Tibial nerve (tissue), 3 donors: Measurements from ENCODE around the gene RIT1.

Experiments used
- CTCF ChIP-seq, 5 experiments: fragments of 200-600 bp in 3 of 5; fragments of 450-650 bp in 2 of 5; sonication (generic) in 3 of 5; IDR thresholded peaks; one replicate each; pipeline ENCODE4 v1.5.1; 2016 to 2019; ENCODE audit warnings: antibody characterized with exemption in 5 of 5, mild to moderate bottlenecking in 3 of 5, moderate library complexity in 2 of 5
- POLR2A ChIP-seq, 2 donors: fragments of 450-650 bp; IDR thresholded peaks; one replicate each; pipeline ENCODE4 v1.6.1; 2017; ENCODE audit warnings: antibody characterized with exemption in 2 of 2, mild to moderate bottlenecking in 2 of 2, moderate library complexity in 2 of 2

- TF ChIP-seq CTCF (IDR thresholded peaks at IDR 0.05) (no peak), POLR2A (IDR thresholded peaks at IDR 0.05) (no peak)
Observed at GRCh38 chr1:155882766-155883165, 28.4 kb downstream of the RIT1 start.
